Measurements from ENCODE around the gene CCDC8. TPM values are rescaled to one million over a fixed set of nuclear protein-coding genes. Genes with fewer than 3 reads are reported as not detected.

Gene CCDC8
- total RNA-seq, 1 experiment from 2014 or later = 27.5 TPM

DNA sequence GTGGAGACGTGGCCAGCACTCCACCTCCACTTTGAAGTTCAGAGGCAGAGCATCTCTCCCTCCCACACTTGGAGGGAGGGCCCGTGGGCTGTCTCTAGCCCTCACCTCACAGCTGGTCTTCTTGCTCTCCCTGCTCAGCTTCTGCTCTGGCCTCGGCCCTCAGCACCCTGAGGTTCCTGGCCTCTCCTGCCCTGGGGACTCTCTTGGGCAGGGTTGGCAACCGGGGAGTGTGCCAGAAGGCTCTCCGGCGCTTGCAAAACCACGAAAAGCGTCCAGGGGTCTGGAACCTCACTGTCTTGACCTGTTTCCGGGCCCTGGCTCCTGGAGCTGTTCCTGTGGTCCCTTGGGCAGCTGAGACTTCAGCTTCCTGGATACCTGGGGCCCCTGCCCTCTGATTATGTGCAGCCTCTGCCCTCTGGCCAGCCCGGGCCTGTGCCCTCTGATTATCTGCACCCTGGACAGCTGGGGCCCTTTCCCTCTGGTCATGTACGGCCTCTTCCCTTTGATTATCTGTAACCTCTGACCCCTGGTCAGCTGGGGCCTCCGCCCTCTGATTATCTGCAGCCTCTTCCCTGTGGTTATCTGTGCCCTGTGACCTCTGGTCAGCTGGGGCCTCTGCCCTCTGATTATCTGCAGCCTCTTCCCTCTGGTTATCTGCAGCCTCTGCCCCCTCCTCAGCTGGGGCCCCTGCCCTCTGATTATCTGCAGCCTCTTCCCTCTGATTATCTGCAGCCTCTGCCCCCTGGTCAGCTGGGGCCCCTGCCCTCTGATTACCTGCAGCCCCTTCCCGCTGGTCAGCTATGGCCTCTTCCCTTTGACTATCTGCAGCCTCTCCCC, 2.1 kb downstream of the CCDC8 start:
- no peak overlapping the region for H4K8ac ChIP-seq (replicated peaks; ENCODE audit: insufficient read length, low read depth, low read length)
- H4K91ac ChIP-seq (ENCODE audit: insufficient read length, low read depth, low read length) = no peak overlapping the region
- no peak overlapping the region for H4K5ac ChIP-seq (ENCODE audit: insufficient read length, low read depth, low read length)
- no peak overlapping the region for H2AK5ac ChIP-seq (ENCODE audit: insufficient read length, low read length)
- no peak overlapping the region for H2AFZ ChIP-seq (ENCODE audit: low read length)
- no peak for DNase-seq
- H3K27ac ChIP-seq (ENCODE audit: insufficient read length, low read depth, low read length) = no peak overlapping the region
- H3K18ac ChIP-seq (ENCODE audit: insufficient read length, low read depth, low read length) = no peak overlapping the region
- H3K4me2 ChIP-seq (ENCODE audit: insufficient read depth, insufficient read length, low read length) = peak overlapping the region; percentile 90
- H3K9ac ChIP-seq (ENCODE audit: extremely low read depth, insufficient read length, low read length) = no peak overlapping the region
- no peak overlapping the region for H3T11ph ChIP-seq (ENCODE audit: low read length)
- no CpG with 5 or more reads among the region's 13 CpGs for WGBS (ENCODE audit: extremely low coverage, insufficient read length, low lambda C conversion rate)
- H4K20me1 ChIP-seq (ENCODE audit: control insufficient read depth, insufficient read depth, insufficient read length) = peaks cover 2% of the 10 kb centered on the region
- no peaks in the 10 kb centered on the region for H3K9me3 ChIP-seq (ENCODE audit: control insufficient read depth, low read depth, low read length)
- H3K23me2 ChIP-seq (ENCODE audit: insufficient read length, low read depth, low read length, poor library complexity, severe bottlenecking) = peaks cover 30% of the 10 kb centered on the region
- H3K23ac ChIP-seq (ENCODE audit: insufficient read length, low read depth, low read length) = no peak overlapping the region
- H3K56ac ChIP-seq (ENCODE audit: insufficient read length, low read depth, low read length) = no peak overlapping the region
- TF ChIP-seq, protein P1, sequence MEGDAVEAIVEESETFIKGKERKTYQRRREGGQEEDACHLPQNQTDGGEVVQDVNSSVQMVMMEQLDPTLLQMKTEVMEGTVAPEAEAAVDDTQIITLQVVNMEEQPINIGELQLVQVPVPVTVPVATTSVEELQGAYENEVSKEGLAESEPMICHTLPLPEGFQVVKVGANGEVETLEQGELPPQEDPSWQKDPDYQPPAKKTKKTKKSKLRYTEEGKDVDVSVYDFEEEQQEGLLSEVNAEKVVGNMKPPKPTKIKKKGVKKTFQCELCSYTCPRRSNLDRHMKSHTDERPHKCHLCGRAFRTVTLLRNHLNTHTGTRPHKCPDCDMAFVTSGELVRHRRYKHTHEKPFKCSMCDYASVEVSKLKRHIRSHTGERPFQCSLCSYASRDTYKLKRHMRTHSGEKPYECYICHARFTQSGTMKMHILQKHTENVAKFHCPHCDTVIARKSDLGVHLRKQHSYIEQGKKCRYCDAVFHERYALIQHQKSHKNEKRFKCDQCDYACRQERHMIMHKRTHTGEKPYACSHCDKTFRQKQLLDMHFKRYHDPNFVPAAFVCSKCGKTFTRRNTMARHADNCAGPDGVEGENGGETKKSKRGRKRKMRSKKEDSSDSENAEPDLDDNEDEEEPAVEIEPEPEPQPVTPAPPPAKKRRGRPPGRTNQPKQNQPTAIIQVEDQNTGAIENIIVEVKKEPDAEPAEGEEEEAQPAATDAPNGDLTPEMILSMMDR (conservative IDR thresholded peaks at IDR 0.05) = no peak
- H3K4ac ChIP-seq (ENCODE audit: low read depth, low read length) = no peak overlapping the region
- H3K79me2 ChIP-seq (ENCODE audit: insufficient read depth, low read length) = peaks cover 6% of the 10 kb centered on the region; the same call in 1 of the 2 replicates
- Mint-ChIP-seq H3K27me3 (ENCODE audit: low read depth) (peaks cover 37% of the 10 kb centered on the region), H3K27ac (no peak overlapping the region; a peak in 1 of 7 replicates), H3K4me3 (peak overlapping the region; percentile 90 to 94), H3K9me3 (no peaks in the 10 kb centered on the region; a peak in 2 of 5 replicates), H3K36me3 (ENCODE audit: insufficient read depth in 1 of 3, low read depth in 3 of 3) (peaks cover 11 to 17% (median 12%) of the 10 kb centered on the region in 3 experiments), H3K4me1 (peaks cover 47 to 61% of the 10 kb centered on the region in 2 experiments)
- no peaks in the 10 kb centered on the region; the same call in 1 of the 2 replicates for H3K27me3 ChIP-seq (ENCODE audit: insufficient read depth, low read length)
- no peak overlapping the region for H2BK15ac ChIP-seq (ENCODE audit: low read depth, low read length)
- peaks cover 3% of the 10 kb centered on the region; the same call in 1 of the 2 replicates for H3K4me1 ChIP-seq (ENCODE audit: insufficient read depth, low read length)
- no peak overlapping the region for H2BK12ac ChIP-seq (ENCODE audit: insufficient read length, low read depth, low read length)
- H2BK20ac ChIP-seq (ENCODE audit: low read depth, low read length, poor library complexity, severe bottlenecking) = no peak overlapping the region
- H3K79me1 ChIP-seq (ENCODE audit: insufficient read depth, low read depth, low read length, poor library complexity, severe bottlenecking) = peaks cover 7% of the 10 kb centered on the region
- H2BK120ac ChIP-seq (ENCODE audit: low read depth, low read length, poor library complexity, severe bottlenecking) = no peak overlapping the region
- no peak overlapping the region for H2BK5ac ChIP-seq (ENCODE audit: insufficient read length, low read length)
- H3K14ac ChIP-seq (ENCODE audit: insufficient read depth, low read length) = no peak overlapping the region; the same call in 1 of the 2 replicates
